ENCODE results near the gene CALHM6. TPM values are rescaled to one million over a fixed set of nuclear protein-coding genes. Genes with fewer than 3 reads are reported as not detected.
A peak's percentile ranks its signal among the peaks of the same experiment; 100 is the strongest.

Gene CALHM6
- polyA plus RNA-seq, 3 donors, result 47.7 to 367 (median 261) TPM

DNA sequence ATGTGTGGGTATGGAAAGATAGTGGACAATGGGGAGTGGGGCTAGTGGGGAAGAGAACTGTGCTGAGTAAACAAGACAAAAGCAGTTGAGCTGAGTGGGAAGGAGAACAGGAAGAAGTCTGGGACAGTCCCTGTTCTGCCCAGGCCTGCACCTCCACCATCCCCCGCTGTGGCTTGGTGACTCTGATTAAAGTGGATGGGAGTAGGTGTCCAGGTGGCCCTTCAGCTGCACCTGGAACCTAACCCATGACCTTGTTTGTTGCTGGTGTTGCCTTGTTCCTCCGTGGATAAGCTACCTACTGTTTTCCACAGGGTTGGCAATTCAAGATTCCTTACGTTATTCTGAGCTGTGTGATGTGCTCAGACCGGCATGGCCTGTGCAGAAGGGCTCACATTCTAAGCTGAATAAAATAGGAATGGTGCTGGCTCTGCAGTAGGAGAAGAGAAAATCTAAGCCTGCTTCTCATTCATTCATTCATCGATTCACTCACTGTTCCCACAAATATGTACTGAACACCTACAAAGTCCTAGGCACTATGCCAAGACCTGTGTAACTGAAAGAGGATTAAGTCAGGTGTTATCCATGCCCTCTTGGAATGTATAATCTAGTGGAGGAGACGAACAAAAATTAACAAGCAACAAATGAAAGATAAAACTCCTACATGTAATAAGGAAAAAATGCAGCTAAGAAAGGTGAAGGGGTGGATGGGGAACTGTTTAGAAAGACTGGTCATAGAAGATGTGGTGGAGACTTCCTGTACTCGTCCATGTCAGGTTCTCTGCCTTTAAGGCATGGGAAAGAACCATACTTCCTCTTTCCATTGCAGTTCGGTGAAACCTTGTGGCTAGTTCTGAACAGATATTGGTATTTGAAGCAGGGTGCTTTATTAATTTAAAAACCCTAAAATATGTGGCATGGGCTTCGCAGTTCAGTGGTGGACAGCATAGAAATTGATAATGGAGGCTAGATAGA lies 10.1 kb upstream of the CALHM6 start:
- Histone ChIP-seq H3K4me3 (replicated peaks in 1 of 3; ENCODE audit: low read depth in 2 of 3, low read length in 3 of 3) (peak overlapping the region in 1 of 3 experiments; percentile 42), H3K9me3 (replicated peaks in 1 of 2; ENCODE audit: control insufficient read depth in 1 of 2, insufficient read depth in 1 of 2, low read length in 2 of 2) (no peaks in the 10 kb centered on the region), H3K27ac (ENCODE audit: low read depth in 1 of 2, low read length in 2 of 2) (peak overlapping the region; percentile 38 to 61), H3K4me2 (replicated peaks; ENCODE audit: extremely low read depth, low read length, poor library complexity, severe bottlenecking) (peak overlapping the region; percentile 25), H3K4me1 (ENCODE audit: control insufficient read depth in 1 of 2, insufficient read depth in 2 of 2, low read length in 2 of 2) (peaks cover 56 to 77% of the 10 kb centered on the region in 2 donors), H3K9ac (ENCODE audit: insufficient read depth, low read length, poor library complexity, severe bottlenecking) (no peak overlapping the region), H3K27me3 (ENCODE audit: control insufficient read depth in 2 of 2, insufficient read depth in 2 of 2, low read length in 2 of 2) (no peaks in the 10 kb centered on the region), H3K36me3 (replicated peaks in 1 of 2; ENCODE audit: control insufficient read depth in 1 of 2, insufficient read depth in 2 of 2, low read length in 2 of 2) (no peaks in the 10 kb centered on the region), H2AFZ (ENCODE audit: insufficient read depth, low read depth, low read length, poor library complexity, severe bottlenecking) (no peak overlapping the region), H4K20me1 (ENCODE audit: insufficient read depth, low read length) (no peaks in the 10 kb centered on the region), H3K79me2 (ENCODE audit: insufficient read depth, low read length) (no peaks in the 10 kb centered on the region)
- Mint-ChIP-seq H3K9me3 (peaks cover 0 to 2% (median 0%) of the 10 kb centered on the region in 7 donors), H3K27ac (peak overlapping the region; percentile 57 to 86 (median 82)), H3K27me3 (ENCODE audit: low read depth in 3 of 3) (peaks cover 0 to 2% (median 0%) of the 10 kb centered on the region in 3 donors), H3K4me1 (peaks cover 63% of the 10 kb centered on the region), H3K36me3 (peaks cover 0 to 2% of the 10 kb centered on the region in 2 donors), H3K4me3 (peak overlapping the region in 1 of 2 donors; percentile 47)
- 48% methylated on average over 3 of the region's 9 CpGs for WGBS (ENCODE audit: insufficient coverage)
- TF ChIP-seq, protein P1, sequence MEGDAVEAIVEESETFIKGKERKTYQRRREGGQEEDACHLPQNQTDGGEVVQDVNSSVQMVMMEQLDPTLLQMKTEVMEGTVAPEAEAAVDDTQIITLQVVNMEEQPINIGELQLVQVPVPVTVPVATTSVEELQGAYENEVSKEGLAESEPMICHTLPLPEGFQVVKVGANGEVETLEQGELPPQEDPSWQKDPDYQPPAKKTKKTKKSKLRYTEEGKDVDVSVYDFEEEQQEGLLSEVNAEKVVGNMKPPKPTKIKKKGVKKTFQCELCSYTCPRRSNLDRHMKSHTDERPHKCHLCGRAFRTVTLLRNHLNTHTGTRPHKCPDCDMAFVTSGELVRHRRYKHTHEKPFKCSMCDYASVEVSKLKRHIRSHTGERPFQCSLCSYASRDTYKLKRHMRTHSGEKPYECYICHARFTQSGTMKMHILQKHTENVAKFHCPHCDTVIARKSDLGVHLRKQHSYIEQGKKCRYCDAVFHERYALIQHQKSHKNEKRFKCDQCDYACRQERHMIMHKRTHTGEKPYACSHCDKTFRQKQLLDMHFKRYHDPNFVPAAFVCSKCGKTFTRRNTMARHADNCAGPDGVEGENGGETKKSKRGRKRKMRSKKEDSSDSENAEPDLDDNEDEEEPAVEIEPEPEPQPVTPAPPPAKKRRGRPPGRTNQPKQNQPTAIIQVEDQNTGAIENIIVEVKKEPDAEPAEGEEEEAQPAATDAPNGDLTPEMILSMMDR (IDR thresholded peaks at IDR 0.05), result no peak
- DNase-seq, result peak; percentile 70 to 88 (median 88)
- intact Hi-C loops (cut with micrococcal nuclease), result no loop called here

DNA sequence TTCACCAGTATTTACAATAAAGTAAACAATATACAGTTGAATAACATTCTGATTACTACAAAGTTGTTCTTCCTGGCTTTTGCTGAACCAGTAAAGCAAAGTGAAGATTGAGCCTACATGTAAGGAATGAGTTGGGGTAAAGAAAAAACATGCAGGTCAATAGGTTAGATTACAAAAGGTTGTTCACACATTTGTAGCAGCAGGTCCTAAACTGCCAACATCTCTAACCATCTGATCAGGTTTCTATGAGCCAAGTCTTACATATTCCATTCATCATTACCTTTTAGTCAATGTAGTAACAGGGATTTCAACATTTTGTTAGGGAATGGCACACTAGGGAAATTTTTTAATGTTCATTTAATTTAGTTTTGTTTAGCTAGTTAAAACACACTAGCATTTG lies 9.3 kb upstream of the CALHM6 start:
- H3K27ac Mint-ChIP-seq, result peak overlapping the region in 2 of 7 donors; percentile 63 to 82
- no peak overlapping the region for H3K4me3 Mint-ChIP-seq
- peaks cover 0 to 2% (median 0%) of the 10 kb centered on the region in 7 donors for H3K9me3 Mint-ChIP-seq
- Histone ChIP-seq H3K9me3 (replicated peaks in 1 of 2; ENCODE audit: control insufficient read depth in 1 of 2, insufficient read depth in 1 of 2, low read length in 2 of 2) (no peaks in the 10 kb centered on the region), H3K9ac (ENCODE audit: insufficient read depth, low read length, poor library complexity, severe bottlenecking) (no peak overlapping the region), H3K27me3 (ENCODE audit: control insufficient read depth in 2 of 2, insufficient read depth in 2 of 2, low read length in 2 of 2) (no peaks in the 10 kb centered on the region), H3K36me3 (replicated peaks in 1 of 2; ENCODE audit: control insufficient read depth in 1 of 2, insufficient read depth in 2 of 2, low read length in 2 of 2) (no peaks in the 10 kb centered on the region), H3K4me3 (replicated peaks in 1 of 3; ENCODE audit: low read depth in 2 of 3, low read length in 3 of 3) (no peak overlapping the region), H3K4me1 (ENCODE audit: control insufficient read depth in 1 of 2, insufficient read depth in 2 of 2, low read length in 2 of 2) (peaks cover 51 to 77% of the 10 kb centered on the region in 2 donors), H3K27ac (ENCODE audit: low read depth in 1 of 2, low read length in 2 of 2) (peak overlapping the region in 1 of 2 donors; percentile 61), H3K4me2 (replicated peaks; ENCODE audit: extremely low read depth, low read length, poor library complexity, severe bottlenecking) (no peak overlapping the region), H4K20me1 (ENCODE audit: insufficient read depth, low read length) (no peaks in the 10 kb centered on the region), H2AFZ (ENCODE audit: insufficient read depth, low read depth, low read length, poor library complexity, severe bottlenecking) (no peak overlapping the region), H3K79me2 (ENCODE audit: insufficient read depth, low read length) (no peaks in the 10 kb centered on the region)
- peaks cover 0 to 2% of the 10 kb centered on the region in 2 donors for H3K36me3 Mint-ChIP-seq
- intact Hi-C loops (cut with micrococcal nuclease), result no loop called here
- no peak for DNase-seq
- TF ChIP-seq, protein P1 (IDR thresholded peaks at IDR 0.05), result no peak
- H3K27me3 Mint-ChIP-seq (ENCODE audit: low read depth in 3 of 3), result peaks cover 0 to 2% (median 0%) of the 10 kb centered on the region in 3 donors
- peaks cover 65% of the 10 kb centered on the region for H3K4me1 Mint-ChIP-seq
